DOHH2 (cell line): Measurements from ENCODE around the gene TIRAP.

ENCODE experiments used
- H3F3A ChIP-seq: fragments of 200-600 bp; sonication (generic), shearing (Covaris generic); 2 replicates; pipeline ENCODE4 v1.6.0; 2016; ENCODE audit warnings: antibody characterized with exemption, mild to moderate bottlenecking; ENCODE audit not compliant: control insufficient read depth, insufficient read depth
- H3K27ac ChIP-seq: fragments of 200-600 bp; sonication (generic); 2 replicates; pipeline ENCODE4 v1.5.1; 2014; ENCODE audit warnings: low read depth, mild to moderate bottlenecking, low read length, moderate library complexity
- H3K27me3 ChIP-seq: fragments of 200-600 bp; sonication (generic); 2 replicates; pipeline ENCODE4 v1.6.1; 2014; ENCODE audit warnings: mild to moderate bottlenecking, low read length, mixed read lengths; ENCODE audit not compliant: control insufficient read depth
- H3K36me3 ChIP-seq: fragments of 200-600 bp; sonication (generic); 2 replicates; pipeline ENCODE4 v1.6.1; 2014; ENCODE audit warnings: mild to moderate bottlenecking, low read length, moderate library complexity, mixed read lengths; ENCODE audit not compliant: control insufficient read depth
- H3K4me1 ChIP-seq: fragments of 200-600 bp; sonication (generic); 2 replicates; pipeline ENCODE4 v1.6.1; 2014; ENCODE audit warnings: mild to moderate bottlenecking, low read length, mixed read lengths; ENCODE audit not compliant: control insufficient read depth
- H3K4me2 ChIP-seq: fragments of 200-600 bp; sonication (generic); 2 replicates; pipeline ENCODE4 v1.6.0; 2014; ENCODE audit warnings: mild to moderate bottlenecking, low read length, moderate library complexity
- H3K4me3 ChIP-seq: fragments of 200-600 bp; sonication (generic); 2 replicates; pipeline ENCODE4 v1.5.1; 2014; ENCODE audit warnings: mild to moderate bottlenecking, low read length, mixed read lengths
- H3K79me2 ChIP-seq: fragments of 200-600 bp; sonication (generic); 2 replicates; pipeline ENCODE4 v1.6.1; 2014; ENCODE audit warnings: mild to moderate bottlenecking, low read length, mixed read lengths; ENCODE audit not compliant: control insufficient read depth
- H3K9me2 ChIP-seq: fragments of 200-600 bp; sonication (generic); replicated peaks from 2 replicates; pipeline ENCODE4 v1.6.1; 2014; ENCODE audit warnings: mild to moderate bottlenecking, low read length, mixed read lengths; ENCODE audit not compliant: control insufficient read depth
- H3K9me3 ChIP-seq: fragments of 200-600 bp; sonication (generic); 2 replicates; pipeline ENCODE4 v1.6.1; 2014; ENCODE audit warnings: antibody characterized with exemption, low read length, mixed read lengths; ENCODE audit not compliant: control insufficient read depth, insufficient read depth
- H4K20me1 ChIP-seq: fragments of 200-600 bp; sonication (generic); 2 replicates; pipeline ENCODE4 v1.6.0; 2014; ENCODE audit warnings: low read depth, mild to moderate bottlenecking, antibody characterized with exemption, low read length, moderate library complexity; ENCODE audit not compliant: control insufficient read depth, insufficient read depth
- CTCF ChIP-seq: fragments of 200-600 bp; sonication (generic); IDR thresholded peaks from one replicate; pipeline ENCODE4 v1.5.1; 2014; ENCODE audit warnings: antibody characterized with exemption, mild to moderate bottlenecking, low read depth, low read length; ENCODE audit not compliant: poor library complexity, severe bottlenecking
- EZH2phosphoT487 ChIP-seq: fragments of 200-600 bp; sonication (generic); IDR thresholded peaks from 2 replicates; pipeline ENCODE4 v1.6.1; 2017; ENCODE audit warnings: borderline replicate concordance, mild to moderate bottlenecking, antibody characterized with exemption, low read length, moderate library complexity, mixed read lengths

TIRAP gene

GRCh38 chr11:126339863-126340434 lies 57.1 kb downstream of the TIRAP start:
- no peaks in the 10 kb centered on the region for H3K9me2 ChIP-seq
- H3K4me2 ChIP-seq: no peak overlapping the region
- no peak overlapping the region for H3K27ac ChIP-seq
- no peak overlapping the region for H3K4me3 ChIP-seq
- no peaks in the 10 kb centered on the region for H4K20me1 ChIP-seq
- peaks cover 37% of the 10 kb centered on the region for H3K36me3 ChIP-seq
- TF ChIP-seq EZH2phosphoT487: no peak
- no peak for TF ChIP-seq CTCF
- no peaks in the 10 kb centered on the region for H3K27me3 ChIP-seq
- no peaks in the 10 kb centered on the region for H3K4me1 ChIP-seq
- H3K79me2 ChIP-seq: no peaks in the 10 kb centered on the region
- H3F3A ChIP-seq: no peaks in the 10 kb centered on the region
- H3K9me3 ChIP-seq: no peaks in the 10 kb centered on the region

GRCh38 chr11:126340960-126341606 lies 58.2 kb downstream of the TIRAP start:
- Histone ChIP-seq H4K20me1 (no peaks in the 10 kb centered on the region), H3K36me3 (peaks cover 44% of the 10 kb centered on the region), H3K9me2 (no peaks in the 10 kb centered on the region), H3K27ac (no peak overlapping the region), H3K27me3 (no peaks in the 10 kb centered on the region), H3F3A (no peaks in the 10 kb centered on the region), H3K4me2 (no peak overlapping the region), H3K9me3 (no peaks in the 10 kb centered on the region), H3K4me3 (no peak overlapping the region), H3K4me1 (no peaks in the 10 kb centered on the region), H3K79me2 (no peaks in the 10 kb centered on the region)
- TF ChIP-seq CTCF: no peak

DNA sequence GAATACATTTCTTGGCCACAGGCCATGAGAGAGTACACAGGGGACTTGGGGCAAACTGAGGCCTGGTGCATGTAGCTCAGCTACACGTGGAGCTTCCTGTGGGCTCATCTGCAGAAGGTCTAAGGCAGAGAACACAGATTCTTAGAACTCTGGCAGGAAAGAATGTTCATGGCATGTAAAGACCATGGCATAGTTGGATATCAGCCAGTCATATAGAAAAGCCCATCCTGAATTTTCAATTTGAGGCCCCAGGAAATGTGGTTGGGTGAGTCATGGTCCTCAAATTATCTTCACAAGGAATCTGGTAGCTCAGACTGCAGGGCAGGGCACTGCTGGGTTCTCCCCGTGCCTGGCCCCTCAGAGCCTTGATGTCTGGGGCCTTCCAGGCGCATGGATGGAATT lies 58.9 kb downstream of the TIRAP start:
- no peaks in the 10 kb centered on the region for H3F3A ChIP-seq
- H3K36me3 ChIP-seq: peaks cover 49% of the 10 kb centered on the region
- no peaks in the 10 kb centered on the region for H3K79me2 ChIP-seq
- TF ChIP-seq EZH2phosphoT487 (no peak), CTCF (no peak)
- no peaks in the 10 kb centered on the region for H4K20me1 ChIP-seq
- no peak overlapping the region for H3K4me3 ChIP-seq
- no peak overlapping the region for H3K27ac ChIP-seq
- no peaks in the 10 kb centered on the region for H3K27me3 ChIP-seq
- no peaks in the 10 kb centered on the region for H3K9me3 ChIP-seq
- no peak overlapping the region for H3K4me2 ChIP-seq
- H3K9me2 ChIP-seq: no peaks in the 10 kb centered on the region
- no peaks in the 10 kb centered on the region for H3K4me1 ChIP-seq
